Stomach smooth muscle (tissue), 2 donors: Measurements from ENCODE around the gene ATAD3B.

Experiments
- H3K27ac ChIP-seq: one replicate; pipeline ENCODE4 v1.7.0; 2013; ENCODE audit warnings: mild to moderate bottlenecking, low read length, inconsistent platforms
- H3K27me3 ChIP-seq, 2 donors: one replicate each; pipeline ENCODE4 v1.7.0; 2013; ENCODE audit warnings: low read length in 2 of 2; ENCODE audit not compliant: insufficient read depth in 2 of 2, control insufficient read depth in 1 of 2
- H3K36me3 ChIP-seq, 2 donors: one replicate each; pipeline ENCODE4 v1.7.0; 2013; ENCODE audit warnings: low read length in 2 of 2; ENCODE audit not compliant: control insufficient read depth in 2 of 2, insufficient read depth in 2 of 2
- H3K4me1 ChIP-seq: one replicate; pipeline ENCODE4 v1.7.0; 2013; ENCODE audit warnings: low read length; ENCODE audit not compliant: control insufficient read depth, insufficient read depth
- H3K4me3 ChIP-seq, 2 donors: one replicate each; pipeline ENCODE4 v1.7.0; 2013; ENCODE audit warnings: low read length in 2 of 2
- H3K9ac ChIP-seq, 2 donors: one replicate each; pipeline ENCODE4 v1.7.0; 2013; ENCODE audit warnings: low read length in 2 of 2, mild to moderate bottlenecking in 1 of 2
- H3K9me3 ChIP-seq, 2 donors: one replicate each; pipeline ENCODE4 v1.7.0; 2013; ENCODE audit warnings: low read length in 2 of 2; ENCODE audit not compliant: control insufficient read depth in 2 of 2
- donor health status: healthy.
- donor health status: Pancreatic carcinoma.

The ATAD3B gene

DNA sequence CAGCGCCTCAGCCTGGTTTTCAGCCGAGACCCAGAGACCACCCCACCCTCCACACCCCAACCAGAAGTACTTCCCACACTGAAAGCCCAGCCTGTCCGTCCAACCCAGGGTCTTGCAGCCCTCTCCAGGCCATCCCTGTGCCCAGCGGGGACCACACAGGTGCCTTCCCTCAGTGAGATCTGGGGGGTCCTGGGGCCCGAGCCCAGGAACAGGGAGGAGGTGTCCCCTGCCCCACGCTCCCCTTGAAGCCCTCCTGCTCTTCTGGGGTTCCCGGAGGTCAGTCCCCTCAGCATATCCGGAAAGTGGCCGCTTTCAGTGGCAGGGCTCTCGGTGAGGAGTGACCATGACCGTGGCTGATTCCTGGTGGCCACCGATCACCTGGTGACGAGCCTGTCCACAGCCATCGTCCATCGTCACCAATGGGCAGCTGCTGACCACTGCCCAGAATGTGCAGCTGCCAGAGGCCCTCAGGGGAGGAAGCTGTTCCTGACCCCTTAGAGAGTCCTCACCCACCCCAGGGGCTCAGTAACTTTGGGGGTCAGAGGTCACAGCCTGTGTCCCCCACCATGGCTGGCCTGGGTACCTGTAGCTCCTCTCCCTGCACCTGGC, 65.5 kb downstream of the ATAD3B start:
- H3K36me3 ChIP-seq: peaks cover 0 to 7% of the 10 kb centered on the region in 2 donors

DNA sequence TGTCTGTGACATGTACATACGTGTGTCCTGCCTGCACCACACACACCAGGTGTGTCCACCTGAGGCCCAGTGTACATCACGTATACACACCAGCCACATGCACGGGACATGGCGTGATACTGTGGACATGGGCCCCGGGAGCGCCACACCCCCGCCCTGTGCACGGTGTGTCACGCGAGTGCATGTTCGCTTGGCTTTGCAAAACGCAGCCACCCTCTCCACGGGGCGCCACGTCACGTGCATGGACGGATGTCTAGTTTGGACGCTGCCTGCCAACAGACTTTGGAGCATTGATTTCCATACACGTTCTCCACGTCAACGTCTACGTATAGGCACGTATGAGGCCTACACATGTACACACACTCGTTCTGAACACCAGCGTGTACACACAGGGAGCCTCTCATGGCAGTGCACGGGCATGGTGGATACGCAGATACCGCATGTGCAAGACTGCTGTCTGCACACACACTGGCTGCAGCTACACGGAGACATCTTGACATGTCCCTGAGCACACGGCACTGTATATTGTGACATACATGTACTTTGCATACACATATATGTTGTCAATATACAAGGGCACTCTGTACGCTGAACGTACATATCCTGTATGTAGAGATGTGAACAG, 66.2 kb downstream of the ATAD3B start:
- no peak overlapping the region for H3K27ac ChIP-seq
- H3K27me3 ChIP-seq: no peaks in the 10 kb centered on the region
- peaks cover 23% of the 10 kb centered on the region for H3K4me1 ChIP-seq
- H3K36me3 ChIP-seq: peaks cover 0 to 9% of the 10 kb centered on the region in 2 donors
- H3K4me3 ChIP-seq: no peak overlapping the region
- H3K9ac ChIP-seq: no peak overlapping the region
- H3K9me3 ChIP-seq: no peaks in the 10 kb centered on the region

More for the DNA sequence above, 65.5 kb downstream of the ATAD3B start:
- H3K4me3 ChIP-seq: no peak overlapping the region
- peaks cover 23% of the 10 kb centered on the region for H3K4me1 ChIP-seq
- H3K27ac ChIP-seq: no peak overlapping the region
- H3K27me3 ChIP-seq: no peaks in the 10 kb centered on the region
- no peak overlapping the region for H3K9ac ChIP-seq
- H3K9me3 ChIP-seq: no peaks in the 10 kb centered on the region

DNA sequence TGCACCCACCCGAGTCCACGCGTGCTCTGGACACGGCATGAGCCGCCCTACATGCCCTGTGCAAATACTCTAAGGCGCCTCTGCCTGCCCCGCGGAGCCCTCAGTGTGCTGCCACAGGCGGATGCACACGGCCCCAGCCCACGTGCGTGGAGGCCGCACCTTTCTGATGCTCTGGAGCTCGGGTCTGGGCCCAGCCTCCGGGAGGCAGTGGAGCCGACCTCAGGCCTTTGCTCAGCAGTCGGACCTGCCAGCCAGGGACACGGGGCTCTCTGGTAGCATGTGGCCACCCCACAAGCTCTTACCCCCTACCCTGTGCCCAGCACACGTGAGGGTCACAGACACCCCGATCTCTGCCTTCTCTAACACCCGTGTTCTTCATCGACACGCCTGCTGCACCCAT, 66.8 kb downstream of the ATAD3B start:
- Histone ChIP-seq H3K4me3 (peak overlapping the region in 1 of 2 donors; percentile 70), H3K9ac (no peak overlapping the region), H3K27ac (no peak overlapping the region), H3K4me1 (peaks cover 23% of the 10 kb centered on the region), H3K27me3 (no peaks in the 10 kb centered on the region), H3K36me3 (peaks cover 0 to 9% of the 10 kb centered on the region in 2 donors), H3K9me3 (no peaks in the 10 kb centered on the region)

DNA sequence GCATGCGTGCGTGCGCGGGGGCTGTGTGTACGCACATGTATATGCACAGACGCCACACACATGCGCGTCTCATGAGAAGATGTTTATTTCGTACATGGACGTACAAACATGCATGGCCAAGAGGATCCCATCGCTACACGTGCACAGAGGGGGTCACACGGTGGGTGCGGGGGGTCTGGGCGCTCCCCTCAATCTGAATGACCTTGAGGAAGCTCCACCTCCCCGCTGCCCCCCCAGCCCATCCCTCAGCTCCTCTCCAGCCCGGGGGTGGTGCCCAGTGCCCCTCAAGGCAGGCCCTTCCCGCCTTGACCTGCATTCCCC, 67.4 kb downstream of the ATAD3B start:
- peak overlapping the region in 1 of 2 donors; percentile 51 for H3K9ac ChIP-seq
- peak overlapping the region; percentile 70 to 76 for H3K4me3 ChIP-seq

DNA sequence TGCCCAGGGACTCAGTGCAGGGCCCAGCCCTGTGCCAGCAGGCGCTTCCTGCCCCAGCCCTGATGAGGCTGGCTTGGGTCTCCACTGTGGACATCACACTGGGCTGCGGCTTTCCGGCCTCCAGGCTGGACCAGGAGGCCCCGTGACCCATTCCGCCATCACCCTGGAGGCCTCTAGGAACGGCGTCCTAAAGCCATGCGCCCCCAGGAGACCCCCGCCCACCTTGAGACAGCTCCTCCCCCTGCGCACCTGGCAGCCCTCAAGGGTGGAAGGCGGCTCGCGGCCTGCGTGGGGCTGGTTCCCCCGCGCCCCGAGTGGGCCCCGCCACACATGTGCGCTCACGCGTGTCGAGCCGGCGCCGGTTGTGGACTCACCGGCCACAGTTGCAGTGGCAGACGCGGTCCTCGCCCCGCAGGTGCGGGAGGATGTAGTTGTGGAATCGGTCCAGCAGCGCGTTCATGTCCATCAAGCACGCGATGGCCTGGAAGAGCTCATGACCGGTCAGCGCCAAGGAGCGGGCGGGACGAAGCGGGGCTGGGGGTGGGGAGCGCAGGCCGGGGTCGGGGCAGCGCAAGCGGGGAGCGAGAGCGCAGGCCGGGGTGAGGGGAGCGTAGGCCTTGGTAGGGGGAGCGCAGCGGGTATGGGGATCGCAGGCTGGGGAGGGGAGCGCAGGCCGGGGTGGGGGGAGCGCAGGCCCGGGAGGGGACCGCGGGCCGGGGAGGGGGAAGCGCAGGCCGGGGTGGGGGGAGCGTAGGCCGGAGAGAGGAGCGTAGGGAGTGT, 67.9 kb downstream of the ATAD3B start:
- H3K4me1 ChIP-seq: peaks cover 23% of the 10 kb centered on the region
- peaks cover 0 to 9% of the 10 kb centered on the region in 2 donors for H3K36me3 ChIP-seq
- H3K27me3 ChIP-seq: no peaks in the 10 kb centered on the region
- H3K9ac ChIP-seq: peak overlapping the region in 1 of 2 donors; percentile 51
- peak overlapping the region; percentile 70 to 76 for H3K4me3 ChIP-seq
- no peaks in the 10 kb centered on the region for H3K9me3 ChIP-seq
- H3K27ac ChIP-seq: peak overlapping the region; percentile 11

More for the DNA sequence above, 67.4 kb downstream of the ATAD3B start:
- no peaks in the 10 kb centered on the region for H3K9me3 ChIP-seq
- peak overlapping the region; percentile 11 for H3K27ac ChIP-seq
- peaks cover 23% of the 10 kb centered on the region for H3K4me1 ChIP-seq
- peaks cover 0 to 9% of the 10 kb centered on the region in 2 donors for H3K36me3 ChIP-seq
- no peaks in the 10 kb centered on the region for H3K27me3 ChIP-seq

DNA sequence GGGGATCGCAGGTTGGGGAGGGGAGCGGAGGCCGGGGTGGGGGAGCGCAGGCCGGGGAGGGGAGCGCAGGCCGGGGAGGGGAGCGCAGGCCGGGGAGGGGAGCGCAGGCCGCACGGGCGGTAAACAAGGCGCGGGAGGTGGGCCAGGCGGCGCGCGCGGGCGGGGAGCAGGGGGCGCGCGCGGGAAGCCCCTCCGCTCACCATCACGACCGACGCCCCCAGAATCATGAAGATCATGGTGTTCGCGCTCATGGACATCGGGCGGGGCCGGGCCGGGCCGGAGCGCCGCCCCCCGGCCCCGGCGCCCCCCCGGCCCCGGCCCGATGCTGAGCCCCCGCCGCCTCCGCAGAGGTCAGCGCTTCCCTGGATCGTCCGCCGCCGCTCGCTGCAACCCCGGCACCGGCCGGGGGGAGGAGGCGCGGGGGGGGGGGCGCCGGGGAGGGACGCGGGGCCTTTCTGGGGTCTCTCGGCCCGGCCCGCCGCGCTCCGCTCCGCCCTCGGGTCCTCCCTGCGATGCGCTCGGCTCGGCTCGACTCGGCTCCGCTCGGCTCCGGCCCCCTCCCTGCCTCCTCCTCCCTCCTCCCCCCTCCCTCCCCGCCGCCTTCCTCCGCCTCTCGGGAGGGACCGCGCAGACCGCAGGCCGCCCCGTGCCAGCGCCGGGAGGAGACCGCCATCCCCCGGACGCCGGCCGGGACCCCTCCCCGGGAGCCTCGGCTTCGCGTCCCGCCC, 68.7 kb downstream of the ATAD3B start, which contains the start of gene TMEM240:
TSS of gene TMEM240 (minus strand) at position 535 of the 728 bp plus-strand sequence. CDS start at position 257, 278 bp downstream.
- peaks cover 0 to 11% of the 10 kb centered on the region in 2 donors for H3K36me3 ChIP-seq
- no peaks in the 10 kb centered on the region for H3K9me3 ChIP-seq
- H3K9ac ChIP-seq: peak within 1 kb of the TSS; percentile 66 to 74
- no peaks in the 10 kb centered on the region for H3K27me3 ChIP-seq
- peaks cover 23% of the 10 kb centered on the region for H3K4me1 ChIP-seq
- peak within 1 kb of the TSS; percentile 70 to 77 for H3K4me3 ChIP-seq
- H3K27ac ChIP-seq: peak within 1 kb of the TSS; percentile 24

DNA sequence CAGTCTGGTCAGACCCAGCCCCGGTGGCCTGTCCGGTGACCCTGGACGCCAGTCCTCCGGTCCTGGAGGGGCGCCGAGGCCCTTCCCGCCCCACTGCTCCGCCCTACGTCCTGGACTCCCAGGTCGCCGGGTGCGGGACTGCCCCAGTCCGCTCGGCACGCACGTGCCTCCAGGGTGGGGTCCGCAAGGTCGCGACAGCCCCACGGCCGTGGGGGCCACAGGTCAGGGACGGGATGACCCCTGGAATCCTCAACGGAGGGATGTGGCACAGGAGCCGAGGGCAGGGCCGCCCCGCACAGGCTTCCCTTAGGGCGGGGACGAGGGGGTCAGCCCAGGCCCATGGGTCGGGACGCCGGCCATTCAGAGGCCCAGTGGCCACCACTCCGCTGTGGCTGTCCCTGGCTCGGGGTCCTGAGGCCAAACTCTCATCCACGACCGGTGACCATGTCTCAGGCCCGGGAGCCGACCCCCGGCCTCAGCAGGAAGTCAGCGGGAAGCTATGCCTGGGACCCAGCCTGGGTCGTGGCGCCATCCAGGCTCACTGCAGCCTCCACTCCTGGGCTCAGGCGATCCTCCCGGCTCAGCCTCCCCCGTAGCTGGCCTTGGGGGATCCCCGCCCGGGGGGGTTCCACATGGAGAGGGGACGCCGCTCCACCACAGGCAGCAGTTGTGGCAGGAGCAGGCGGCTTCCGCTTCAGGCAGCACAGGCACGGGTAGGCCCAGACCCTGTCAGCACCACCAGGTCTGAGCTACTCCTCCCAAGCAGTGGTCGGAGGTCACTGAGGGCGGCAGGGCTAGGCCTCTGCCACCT, 69.5 kb downstream of the ATAD3B start:
- Histone ChIP-seq H3K9ac (peak overlapping the region; percentile 66 to 74), H3K27ac (peak overlapping the region; percentile 24), H3K36me3 (peaks cover 0 to 11% of the 10 kb centered on the region in 2 donors), H3K27me3 (no peaks in the 10 kb centered on the region), H3K9me3 (no peaks in the 10 kb centered on the region), H3K4me3 (peak overlapping the region; percentile 57 to 77), H3K4me1 (peaks cover 23% of the 10 kb centered on the region)

DNA sequence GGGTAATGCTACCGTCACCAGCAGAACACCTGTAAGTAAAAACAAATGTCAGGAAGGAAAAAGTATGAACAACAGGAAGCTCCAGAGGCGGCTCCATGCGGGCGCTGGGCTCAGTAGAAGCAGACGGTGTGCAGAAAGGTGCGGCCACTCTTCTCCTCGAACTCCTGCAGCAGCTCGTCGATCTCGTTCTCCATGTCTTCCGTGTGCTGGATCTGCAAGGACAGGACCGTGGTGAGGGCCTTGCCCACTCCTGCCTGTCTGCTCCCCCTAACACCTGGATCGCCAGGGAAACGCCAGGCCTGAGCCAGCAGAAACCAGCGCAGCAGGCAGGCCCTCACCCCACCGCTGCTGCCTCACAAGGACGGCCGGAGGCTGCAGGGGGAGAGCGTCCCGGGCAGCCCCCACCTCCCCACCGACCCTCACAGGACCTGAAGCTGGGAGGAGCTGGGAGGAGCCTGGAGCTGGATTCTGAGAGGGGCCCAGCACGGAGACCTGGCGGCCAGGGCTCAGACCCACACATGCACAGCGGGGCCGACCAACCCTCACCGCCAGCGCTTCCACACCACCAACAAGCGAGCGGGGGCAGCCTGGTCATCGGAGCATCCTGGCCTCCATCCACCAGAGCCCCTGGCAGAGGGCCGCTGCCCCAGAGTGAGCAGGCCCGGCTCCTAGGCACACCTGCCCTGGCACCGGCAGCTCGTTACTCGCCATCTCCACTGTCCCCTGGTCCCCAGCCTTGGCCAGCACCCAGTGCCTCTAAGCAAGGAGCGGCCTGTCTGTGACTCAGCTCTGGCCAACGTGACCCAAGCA, 70.6 kb downstream of the ATAD3B start:
- no peaks in the 10 kb centered on the region for H3K27me3 ChIP-seq
- no peaks in the 10 kb centered on the region for H3K9me3 ChIP-seq
- H3K36me3 ChIP-seq: peaks cover 0 to 11% of the 10 kb centered on the region in 2 donors
- H3K27ac ChIP-seq: no peak overlapping the region
- no peak overlapping the region for H3K4me3 ChIP-seq
- H3K4me1 ChIP-seq: peaks cover 25% of the 10 kb centered on the region
- no peak overlapping the region for H3K9ac ChIP-seq

DNA sequence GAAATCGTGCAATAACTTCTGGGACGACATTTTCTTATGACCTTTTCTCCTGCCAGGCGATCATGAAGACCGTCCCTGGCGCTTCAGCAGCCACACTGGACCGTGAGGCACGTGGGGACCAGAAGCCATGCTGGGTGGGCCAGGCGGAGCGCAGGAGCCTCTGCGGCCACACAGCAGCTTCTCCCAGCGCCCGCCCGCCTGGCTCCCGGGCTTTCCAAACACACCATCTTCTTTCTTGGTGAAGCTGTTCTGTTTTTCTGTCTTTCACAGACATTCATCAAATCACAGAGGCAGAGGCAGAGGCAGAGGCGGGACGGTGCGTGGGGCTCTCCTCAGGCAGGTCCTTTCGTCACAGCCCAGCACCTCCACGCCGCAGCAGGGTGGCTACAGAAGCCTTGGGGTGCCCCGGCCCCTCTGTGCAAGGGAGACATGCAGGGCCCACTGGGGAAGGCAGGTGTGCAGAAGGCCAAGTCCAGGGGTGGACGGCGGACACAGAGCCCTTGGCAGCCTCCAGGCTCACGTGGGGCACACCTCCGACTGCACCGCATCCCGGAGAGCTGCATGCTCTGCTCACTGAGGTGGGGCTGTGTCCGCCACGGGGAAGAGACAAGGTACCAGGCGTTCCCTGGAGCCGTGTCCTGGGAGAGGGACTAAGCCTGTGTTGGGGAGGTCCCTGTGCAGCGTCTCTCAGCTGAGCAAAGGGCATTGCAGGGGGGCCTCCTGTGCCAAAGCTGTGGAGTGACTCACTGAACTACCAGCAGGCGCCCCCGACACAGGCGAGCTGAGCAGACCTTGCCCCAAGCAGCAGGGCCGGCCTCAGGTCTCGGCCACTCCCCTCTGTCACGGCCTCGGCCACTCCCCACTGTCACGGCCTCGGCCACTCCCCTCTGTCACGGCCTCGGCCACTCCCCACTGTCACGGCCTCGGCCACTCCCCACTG, 71.5 kb downstream of the ATAD3B start:
- no peaks in the 10 kb centered on the region for H3K27me3 ChIP-seq
- peaks cover 0 to 7% of the 10 kb centered on the region in 2 donors for H3K36me3 ChIP-seq
- no peak overlapping the region for H3K4me3 ChIP-seq
- no peaks in the 10 kb centered on the region for H3K9me3 ChIP-seq
- H3K4me1 ChIP-seq: peaks cover 22% of the 10 kb centered on the region
- no peak overlapping the region for H3K27ac ChIP-seq
- H3K9ac ChIP-seq: no peak overlapping the region
